Caco-2 (cell line): ENCODE measurements around the gene MAST4. TPM values are rescaled to one million over a fixed set of nuclear protein-coding genes. Genes with fewer than 3 reads are reported as not detected.

ENCODE experiments used
- BruUV-seq: library from RNA; stranded (reverse); fragments of 400-500 nt; replicated peaks from 2 replicates; lab custom pipeline; 2021; lab: Mats Ljungman, UMichigan
- CTCF ChIA-PET: fragments of 300-600 bp; sonication (Branson Sonifier 250); formaldehyde crosslinking; loops from one replicate; lab custom pipeline; 2022; ENCODE audit warnings: antibody characterized with exemption; lab: Charles Lee
- POLR2A ChIA-PET: fragments of 300-600 bp; sonication (Branson Sonifier 250); formaldehyde crosslinking; loops from one replicate; lab custom pipeline; 2022; ENCODE audit warnings: antibody characterized with exemption; lab: Charles Lee
- DNase-seq, 2 experiments: peaks; one replicate each; pipeline versions ENCODE4 v3.0.0 to v3.0.0-alpha.2; 2020 to 2022
- H3K27me3 ChIP-seq: replicated peaks from 2 replicates; pipeline ENCODE4 v1.6.0; 2011; ENCODE audit warnings: low read length; ENCODE audit not compliant: control insufficient read depth, insufficient read depth
- H3K36me3 ChIP-seq: 2 replicates; pipeline ENCODE4 v1.5.1; 2011; ENCODE audit warnings: low read length; ENCODE audit not compliant: control insufficient read depth, insufficient read depth
- H3K4me1 ChIP-seq: fragments of 250-450 bp; sonication (Bioruptor Pico); 2 replicates; pipeline ENCODE4 v1.5.1; 2020; ENCODE audit warnings: mild to moderate bottlenecking
- H3K4me3 ChIP-seq: 2 replicates; pipeline ENCODE4 v1.5.1; 2011; ENCODE audit warnings: low read depth, mild to moderate bottlenecking, control low read depth, low read length
- H3K9me3 ChIP-seq: fragments of 250-450 bp; sonication (Bioruptor Pico); 2 replicates; pipeline ENCODE4 v1.5.1; 2020; ENCODE audit warnings: mild to moderate bottlenecking, moderate library complexity
- H3K27ac Mint-ChIP-seq: one replicate; pipeline ENCODE4 v1.8.0; 2022; ENCODE audit warnings: mixed read lengths; ENCODE audit not compliant: unreplicated experiment
- H3K27me3 Mint-ChIP-seq: one replicate; pipeline ENCODE4 v1.8.0; 2022; ENCODE audit warnings: mixed read lengths; ENCODE audit not compliant: insufficient read depth, unreplicated experiment
- H3K36me3 Mint-ChIP-seq: one replicate; pipeline ENCODE4 v1.8.0; 2022; ENCODE audit warnings: mild to moderate bottlenecking, mixed read lengths; ENCODE audit not compliant: insufficient read depth, unreplicated experiment
- H3K4me1 Mint-ChIP-seq: one replicate; pipeline ENCODE4 v1.8.0; 2022; ENCODE audit warnings: low read depth, mixed read lengths; ENCODE audit not compliant: unreplicated experiment
- H3K4me3 Mint-ChIP-seq: one replicate; pipeline ENCODE4 v1.8.0; 2022; ENCODE audit warnings: mild to moderate bottlenecking, moderate library complexity, mixed read lengths; ENCODE audit not compliant: unreplicated experiment
- H3K9me3 Mint-ChIP-seq: one replicate; pipeline ENCODE4 v1.8.0; 2022; ENCODE audit warnings: mixed read lengths; ENCODE audit not compliant: unreplicated experiment
- intact Hi-C: fragments of 100-400 bp; cut with micrococcal nuclease; formaldehyde crosslinking; loops from one replicate; pipeline ENCODE4 v1.10.0; 2022; ENCODE audit not compliant: unreplicated experiment
- total RNA-seq: library from RNA; stranded (reverse); gene quantifications from 2 replicates; pipeline ENCODE4 v1.2.3, GENCODE V29; 2022
- TF ChIP-seq, protein P1 (sequence below), 2 experiments: fragments of 200-600 bp in 1 of 2; IDR thresholded peaks; 1 replicate in 1 of 2; 2 replicates in 1 of 2; pipeline versions ENCODE4 v1.5.1 to v1.8.0; 2011 to 2022; ENCODE audit warnings: antibody characterized with exemption in 1 of 2, control low read depth in 1 of 2, inconsistent platforms in 1 of 2, low read depth in 1 of 2, low read length in 1 of 2, mild to moderate bottlenecking in 1 of 2, moderate library complexity in 1 of 2; ENCODE audit not compliant: insufficient read depth in 1 of 2, severe bottlenecking in 1 of 2, unreplicated experiment in 1 of 2

MAST4 gene
- total RNA-seq, 1 experiment from 2014 or later: 17.8 TPM

DNA sequence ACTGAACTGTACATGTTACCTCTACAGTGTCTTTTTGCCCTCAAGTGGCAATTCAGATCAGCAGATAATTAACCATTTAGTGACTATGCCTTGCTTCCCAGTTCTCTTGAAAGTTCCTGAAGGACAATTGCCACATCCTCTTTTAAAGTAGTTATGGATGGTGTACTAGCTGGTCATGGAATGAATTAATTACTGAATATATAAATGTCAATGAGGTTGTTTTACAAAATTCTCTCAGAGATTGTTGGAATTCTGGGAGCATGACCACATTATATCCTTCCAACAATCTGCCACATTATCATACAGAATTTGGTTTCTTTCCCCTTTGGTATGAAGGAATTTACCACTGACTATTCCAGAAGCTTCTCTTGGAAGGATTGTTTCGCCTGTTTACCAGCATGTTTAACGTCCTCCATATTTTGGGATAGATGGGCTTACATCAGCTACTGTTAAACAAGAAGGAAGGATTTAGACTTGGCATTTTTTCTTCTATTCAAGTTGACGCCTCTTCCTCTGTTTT, 424.0 kb downstream of the MAST4 start:
- CTCF ChIA-PET: no interaction called here
- no peak for DNase-seq
- H3K4me3 ChIP-seq: no peak overlapping the region
- Mint-ChIP-seq H3K9me3 (no peaks in the 10 kb centered on the region), H3K4me1 (peaks cover 39% of the 10 kb centered on the region), H3K36me3 (peaks cover 6% of the 10 kb centered on the region), H3K27ac (no peak overlapping the region), H3K27me3 (no peaks in the 10 kb centered on the region), H3K4me3 (no peak overlapping the region)
- POLR2A ChIA-PET: no interaction called here
- TF ChIP-seq, protein P1, sequence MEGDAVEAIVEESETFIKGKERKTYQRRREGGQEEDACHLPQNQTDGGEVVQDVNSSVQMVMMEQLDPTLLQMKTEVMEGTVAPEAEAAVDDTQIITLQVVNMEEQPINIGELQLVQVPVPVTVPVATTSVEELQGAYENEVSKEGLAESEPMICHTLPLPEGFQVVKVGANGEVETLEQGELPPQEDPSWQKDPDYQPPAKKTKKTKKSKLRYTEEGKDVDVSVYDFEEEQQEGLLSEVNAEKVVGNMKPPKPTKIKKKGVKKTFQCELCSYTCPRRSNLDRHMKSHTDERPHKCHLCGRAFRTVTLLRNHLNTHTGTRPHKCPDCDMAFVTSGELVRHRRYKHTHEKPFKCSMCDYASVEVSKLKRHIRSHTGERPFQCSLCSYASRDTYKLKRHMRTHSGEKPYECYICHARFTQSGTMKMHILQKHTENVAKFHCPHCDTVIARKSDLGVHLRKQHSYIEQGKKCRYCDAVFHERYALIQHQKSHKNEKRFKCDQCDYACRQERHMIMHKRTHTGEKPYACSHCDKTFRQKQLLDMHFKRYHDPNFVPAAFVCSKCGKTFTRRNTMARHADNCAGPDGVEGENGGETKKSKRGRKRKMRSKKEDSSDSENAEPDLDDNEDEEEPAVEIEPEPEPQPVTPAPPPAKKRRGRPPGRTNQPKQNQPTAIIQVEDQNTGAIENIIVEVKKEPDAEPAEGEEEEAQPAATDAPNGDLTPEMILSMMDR (IDR thresholded peaks at IDR 0.05; ENCODE audit: insufficient read depth in 1 of 2, low read depth in 1 of 2, low read length in 1 of 2, severe bottlenecking in 1 of 2, unreplicated experiment in 1 of 2): no peak
- no peaks in the 10 kb centered on the region for H3K9me3 ChIP-seq
- peaks cover 38% of the 10 kb centered on the region for H3K4me1 ChIP-seq
- H3K27me3 ChIP-seq: no peaks in the 10 kb centered on the region
- no peaks in the 10 kb centered on the region; the same call in 1 of the 2 replicates for H3K36me3 ChIP-seq
- no TSS peak for BruUV-seq
- intact Hi-C loops: no loop called here

DNA sequence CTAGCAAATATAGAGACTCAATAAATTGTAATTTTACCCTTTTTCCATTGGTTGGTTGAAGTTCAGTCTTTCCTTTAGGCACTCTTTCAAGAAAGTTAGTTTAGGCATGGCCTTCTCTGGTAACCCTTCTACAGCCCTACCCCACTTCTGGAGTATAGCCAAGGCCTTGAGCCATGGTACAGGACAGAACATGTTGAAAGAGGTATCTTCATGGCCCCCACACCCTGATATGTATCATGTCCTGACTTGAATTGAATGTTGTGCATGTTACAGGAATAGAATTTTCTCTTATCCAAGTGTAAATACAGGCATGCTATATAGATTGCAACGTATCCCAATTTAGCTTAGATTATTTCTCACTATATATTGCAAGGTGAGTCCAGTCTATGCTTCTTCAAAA, 424.8 kb downstream of the MAST4 start:
- H3K36me3 Mint-ChIP-seq: peaks cover 6% of the 10 kb centered on the region
- no peaks in the 10 kb centered on the region; the same call in 1 of the 2 replicates for H3K36me3 ChIP-seq
- no peak overlapping the region for H3K4me3 ChIP-seq
- CTCF ChIA-PET: no interaction called here
- no peak for DNase-seq
- no peaks in the 10 kb centered on the region for H3K27me3 ChIP-seq
- no peak overlapping the region for H3K4me3 Mint-ChIP-seq
- POLR2A ChIA-PET: no interaction called here
- TF ChIP-seq, protein P1 (IDR thresholded peaks at IDR 0.05; ENCODE audit: insufficient read depth in 1 of 2, low read depth in 1 of 2, low read length in 1 of 2, severe bottlenecking in 1 of 2, unreplicated experiment in 1 of 2): no peak
- H3K4me1 Mint-ChIP-seq: peaks cover 44% of the 10 kb centered on the region
- H3K9me3 ChIP-seq: no peaks in the 10 kb centered on the region
- no peaks in the 10 kb centered on the region for H3K27me3 Mint-ChIP-seq
- intact Hi-C loops: no loop called here
- H3K27ac Mint-ChIP-seq: no peak overlapping the region
- BruUV-seq: no TSS peak
- no peaks in the 10 kb centered on the region for H3K9me3 Mint-ChIP-seq
- H3K4me1 ChIP-seq: peaks cover 35% of the 10 kb centered on the region

DNA sequence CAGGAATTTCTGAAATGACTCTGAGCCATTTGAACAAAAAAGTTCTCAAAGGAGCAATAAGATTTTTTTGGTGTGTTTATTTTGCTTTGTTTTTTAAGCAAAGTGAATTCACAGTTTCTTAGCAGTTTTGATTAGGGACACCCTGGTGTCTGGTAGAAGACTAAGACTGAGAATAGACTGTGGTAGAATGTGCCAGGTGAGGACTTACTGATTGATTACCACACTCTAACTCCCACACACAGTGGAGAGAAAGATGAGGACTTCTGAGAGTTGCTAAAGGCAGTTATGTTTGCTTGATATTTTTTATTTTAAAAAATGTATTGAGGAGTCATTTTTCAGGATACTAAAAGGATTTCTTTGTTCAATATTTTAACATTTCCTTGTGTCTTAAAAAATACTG, 425.3 kb downstream of the MAST4 start:
- BruUV-seq: no TSS peak
- DNase-seq: no peak
- intact Hi-C loops: no loop called here
- ChIA-PET CTCF (no interaction called here), POLR2A (no interaction called here)
- H3K27me3 ChIP-seq: no peaks in the 10 kb centered on the region
- H3K9me3 ChIP-seq: no peaks in the 10 kb centered on the region
- Mint-ChIP-seq H3K9me3 (no peaks in the 10 kb centered on the region), H3K4me1 (peaks cover 46% of the 10 kb centered on the region), H3K36me3 (peaks cover 6% of the 10 kb centered on the region), H3K27me3 (no peaks in the 10 kb centered on the region), H3K4me3 (no peak overlapping the region), H3K27ac (no peak overlapping the region)
- peaks cover 31% of the 10 kb centered on the region for H3K4me1 ChIP-seq
- TF ChIP-seq, protein P1 (IDR thresholded peaks at IDR 0.05; ENCODE audit: insufficient read depth in 1 of 2, low read depth in 1 of 2, low read length in 1 of 2, severe bottlenecking in 1 of 2, unreplicated experiment in 1 of 2): no peak
- H3K36me3 ChIP-seq: no peaks in the 10 kb centered on the region; the same call in 1 of the 2 replicates
- no peak overlapping the region for H3K4me3 ChIP-seq
